Sigmoid colon (tissue), 3 donors: ENCODE results near the gene PDCD2.

Source experiments
- POLR2A ChIP-seq, 2 donors: fragments of 450-650 bp; IDR thresholded peaks; one replicate each; pipeline ENCODE4 v1.6.1; 2016; ENCODE audit warnings: antibody characterized with exemption in 2 of 2, mild to moderate bottlenecking in 2 of 2, moderate library complexity in 2 of 2
- TF ChIP-seq, protein P1 (sequence below), 4 experiments: fragments of 450-650 bp in 3 of 4; fragments of 200-600 bp in 1 of 4; IDR thresholded peaks; one replicate each; pipeline ENCODE4 v1.5.1; 2016 to 2019; ENCODE audit warnings: antibody characterized with exemption in 4 of 4, mild to moderate bottlenecking in 3 of 4, moderate library complexity in 2 of 4

DNA sequence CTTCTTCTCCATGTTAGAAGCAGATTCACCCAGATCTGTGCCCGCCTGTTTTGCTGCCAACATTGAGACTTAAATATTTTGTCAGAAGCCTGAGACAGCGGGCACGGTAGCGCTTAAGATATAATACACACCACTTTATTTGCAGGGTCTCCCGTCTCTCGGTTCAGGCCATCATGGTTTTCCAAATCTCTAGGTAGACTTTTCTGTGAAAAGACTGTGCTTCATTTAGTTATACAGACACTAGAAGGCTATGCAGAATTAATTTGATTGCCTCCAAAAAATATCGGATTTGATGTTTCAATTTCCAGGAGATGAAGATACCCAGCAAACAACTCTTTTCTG, 29.7 kb downstream of the PDCD2 start:
- TF ChIP-seq, protein P1, sequence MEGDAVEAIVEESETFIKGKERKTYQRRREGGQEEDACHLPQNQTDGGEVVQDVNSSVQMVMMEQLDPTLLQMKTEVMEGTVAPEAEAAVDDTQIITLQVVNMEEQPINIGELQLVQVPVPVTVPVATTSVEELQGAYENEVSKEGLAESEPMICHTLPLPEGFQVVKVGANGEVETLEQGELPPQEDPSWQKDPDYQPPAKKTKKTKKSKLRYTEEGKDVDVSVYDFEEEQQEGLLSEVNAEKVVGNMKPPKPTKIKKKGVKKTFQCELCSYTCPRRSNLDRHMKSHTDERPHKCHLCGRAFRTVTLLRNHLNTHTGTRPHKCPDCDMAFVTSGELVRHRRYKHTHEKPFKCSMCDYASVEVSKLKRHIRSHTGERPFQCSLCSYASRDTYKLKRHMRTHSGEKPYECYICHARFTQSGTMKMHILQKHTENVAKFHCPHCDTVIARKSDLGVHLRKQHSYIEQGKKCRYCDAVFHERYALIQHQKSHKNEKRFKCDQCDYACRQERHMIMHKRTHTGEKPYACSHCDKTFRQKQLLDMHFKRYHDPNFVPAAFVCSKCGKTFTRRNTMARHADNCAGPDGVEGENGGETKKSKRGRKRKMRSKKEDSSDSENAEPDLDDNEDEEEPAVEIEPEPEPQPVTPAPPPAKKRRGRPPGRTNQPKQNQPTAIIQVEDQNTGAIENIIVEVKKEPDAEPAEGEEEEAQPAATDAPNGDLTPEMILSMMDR (IDR thresholded peaks at IDR 0.05), result no peak
- TF ChIP-seq POLR2A (IDR thresholded peaks at IDR 0.05), result no peak
